BJ (cell line): ENCODE data around the gene NUDT22. TPM values are rescaled to one million over a fixed set of nuclear protein-coding genes. Genes with fewer than 3 reads are reported as not detected.
A peak's percentile ranks its signal among the peaks of the same experiment; 100 is the strongest.

Experiments
- CTCF ChIA-PET: fragments of 350-600 bp; formaldehyde crosslinking; extraction: SDS; loops from one replicate; lab custom pipeline; 2021; ENCODE audit warnings: antibody characterized with exemption, inconsistent platforms; lab: Yijun Ruan, JAX
- POLR2A ChIA-PET: fragments of 300-600 bp; sonication (Branson Sonifier 250); formaldehyde crosslinking; extraction: SDS; loops from one replicate; lab custom pipeline; 2021; ENCODE audit warnings: antibody characterized with exemption; lab: Charles Lee
- DNase-seq: peaks from one replicate; pipeline ENCODE4 v3.0.0-alpha.2; 2011; ENCODE audit warnings: low read depth
- H3K27me3 ChIP-seq: 2 replicates; pipeline ENCODE4 v1.6.0; 2011; ENCODE audit warnings: low read length; ENCODE audit not compliant: control insufficient read depth, insufficient read depth
- H3K36me3 ChIP-seq: 2 replicates; pipeline ENCODE4 v1.5.1; 2011; ENCODE audit warnings: low read length; ENCODE audit not compliant: control insufficient read depth, insufficient read depth
- H3K4me3 ChIP-seq: 2 replicates; pipeline ENCODE4 v1.5.1; 2011; ENCODE audit warnings: low read depth, mild to moderate bottlenecking, control low read depth, low read length
- polyA plus RNA-seq: library from polyadenylated mRNA; depleted of rRNA; stranded (reverse); fragments of >200 nt; gene quantifications from 2 replicates; pipeline ENCODE4 v1.2.3, GENCODE V29; 2011
- TF ChIP-seq, protein P1 (sequence below): IDR thresholded peaks from 2 replicates; pipeline ENCODE4 v1.5.1; 2011; ENCODE audit warnings: low read depth, mild to moderate bottlenecking, control low read depth, inconsistent platforms, low read length, moderate library complexity; ENCODE audit not compliant: insufficient read depth

Gene NUDT22
- polyA plus RNA-seq, 1 experiment: 51.2 TPM

DNA sequence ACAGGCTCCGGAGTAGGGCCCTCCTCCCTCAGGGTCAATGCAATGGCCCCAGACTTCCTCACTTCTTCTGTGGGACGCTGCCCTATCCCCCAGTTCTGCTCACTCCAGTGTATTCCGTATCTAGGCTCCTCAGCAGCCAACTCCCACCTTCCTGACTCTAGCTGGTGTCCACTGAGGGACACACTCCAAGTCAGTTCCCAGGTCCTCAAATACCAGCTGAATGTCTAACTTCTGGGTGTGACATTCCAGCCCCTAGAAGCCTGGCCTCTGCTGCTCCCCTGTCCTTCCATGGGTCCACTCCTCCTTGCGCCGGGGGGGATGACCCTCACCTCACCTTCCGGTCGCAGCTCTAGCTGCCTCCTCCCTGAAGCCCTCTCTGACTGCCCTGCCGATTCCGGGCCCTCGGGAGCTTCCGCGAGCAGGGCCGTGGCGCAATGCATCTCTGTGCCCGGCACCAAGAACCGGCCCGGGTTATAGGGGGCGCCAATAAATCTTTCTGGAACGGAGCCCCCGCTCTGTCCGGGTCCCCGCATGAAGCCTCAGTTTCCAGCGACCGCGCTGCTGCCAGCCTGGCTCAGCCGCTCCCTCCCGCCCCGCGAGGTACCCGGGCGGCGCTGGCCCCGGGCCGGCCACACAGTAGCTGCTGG is 42.9 kb downstream of the NUDT22 start:
- Histone ChIP-seq H3K27me3 (no peaks in the 10 kb centered on the region), H3K4me3 (peak overlapping the region; percentile 66), H3K36me3 (peaks cover 22% of the 10 kb centered on the region)
- CTCF ChIA-PET: interaction anchor here (1.1 to 4.7 kb wide), 9 partner anchors 12 to 83 kb away, joined by 4 to 41 read pairs (median 7); partner anchors contain the start of genes CATSPERZ, ESRRA, PLCB3 and PPP1R14B
- TF ChIP-seq, protein P1, sequence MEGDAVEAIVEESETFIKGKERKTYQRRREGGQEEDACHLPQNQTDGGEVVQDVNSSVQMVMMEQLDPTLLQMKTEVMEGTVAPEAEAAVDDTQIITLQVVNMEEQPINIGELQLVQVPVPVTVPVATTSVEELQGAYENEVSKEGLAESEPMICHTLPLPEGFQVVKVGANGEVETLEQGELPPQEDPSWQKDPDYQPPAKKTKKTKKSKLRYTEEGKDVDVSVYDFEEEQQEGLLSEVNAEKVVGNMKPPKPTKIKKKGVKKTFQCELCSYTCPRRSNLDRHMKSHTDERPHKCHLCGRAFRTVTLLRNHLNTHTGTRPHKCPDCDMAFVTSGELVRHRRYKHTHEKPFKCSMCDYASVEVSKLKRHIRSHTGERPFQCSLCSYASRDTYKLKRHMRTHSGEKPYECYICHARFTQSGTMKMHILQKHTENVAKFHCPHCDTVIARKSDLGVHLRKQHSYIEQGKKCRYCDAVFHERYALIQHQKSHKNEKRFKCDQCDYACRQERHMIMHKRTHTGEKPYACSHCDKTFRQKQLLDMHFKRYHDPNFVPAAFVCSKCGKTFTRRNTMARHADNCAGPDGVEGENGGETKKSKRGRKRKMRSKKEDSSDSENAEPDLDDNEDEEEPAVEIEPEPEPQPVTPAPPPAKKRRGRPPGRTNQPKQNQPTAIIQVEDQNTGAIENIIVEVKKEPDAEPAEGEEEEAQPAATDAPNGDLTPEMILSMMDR: no peak
- DNase-seq: no peak
- POLR2A ChIA-PET: interaction anchor here (0.7 kb wide), 1 partner anchor 353 kb away, joined by 3 read pairs; no protein-coding TSS in a partner anchor

- H3K27me3 ChIP-seq: no peaks in the 10 kb centered on the region
- H3K36me3 ChIP-seq: peaks cover 17% of the 10 kb centered on the region
- H3K4me3 ChIP-seq: peak overlapping the region; percentile 66
- DNase-seq: peak; percentile 99
- CTCF ChIA-PET: interaction anchor here (0.7 to 4.7 kb wide), 15 partner anchors 9 to 84 kb away, joined by 3 to 41 read pairs (median 6); partner anchors contain the start of genes CATSPERZ, ESRRA, PLCB3 and PPP1R14B
- TF ChIP-seq, protein P1: no peak
- POLR2A ChIA-PET: no interaction called here
Measured at GRCh38 chr11:64269540-64270220, 43.6 kb downstream of the NUDT22 start.

GRCh38 chr11:64275031-64275800 is 49.1 kb downstream of the NUDT22 start:
- TF ChIP-seq, protein P1: no peak
- no peaks in the 10 kb centered on the region for H3K27me3 ChIP-seq
- no peak overlapping the region for H3K4me3 ChIP-seq
- peaks cover 11% of the 10 kb centered on the region for H3K36me3 ChIP-seq
- ChIA-PET POLR2A (no interaction called here), CTCF (interaction anchor here (0.5 to 1.3 kb wide), 3 partner anchors 23 to 130 kb away, joined by 3 read pairs; no protein-coding TSS in a partner anchor)
- no peak for DNase-seq

GRCh38 chr11:64275841-64276240 is 49.8 kb downstream of the NUDT22 start:
- DNase-seq: no peak
- no peaks in the 10 kb centered on the region for H3K27me3 ChIP-seq
- TF ChIP-seq, protein P1: no peak
- H3K36me3 ChIP-seq: peaks cover 11% of the 10 kb centered on the region
- POLR2A ChIA-PET: no interaction called here
- no peak overlapping the region for H3K4me3 ChIP-seq
- CTCF ChIA-PET: interaction anchor here (0.5 to 3.7 kb wide), 4 partner anchors 25 to 130 kb away, joined by 3 to 14 read pairs (median 4); no protein-coding TSS in a partner anchor
